Lower lobe of right lung (tissue), 2 donors: ENCODE measurements around the gene NPB. TPM values are rescaled to one million over a fixed set of nuclear protein-coding genes. Genes with fewer than 3 reads are reported as not detected.

Experiments
- ATAC-seq, 2 donors: fragments of 200-7000 bp; cut with Tn5 transposase; one replicate each; pipeline ENCODE4 v1.9.1; 2020 to 2022; ENCODE audit warnings: mild to moderate bottlenecking in 2 of 2, moderate library complexity in 2 of 2
- DNase-seq: peaks from one replicate; pipeline ENCODE4 v3.0.0-alpha.2; 2020
- H3K27ac ChIP-seq: fragments of 200-600 bp; one replicate; pipeline ENCODE4 v1.8.0; 2022
- H3K27me3 ChIP-seq: fragments of 200-600 bp; one replicate; pipeline ENCODE4 v1.8.0; 2022; ENCODE audit warnings: low read depth
- H3K36me3 ChIP-seq: fragments of 200-600 bp; one replicate; pipeline ENCODE4 v1.8.0; 2022; ENCODE audit warnings: mild to moderate bottlenecking
- H3K4me1 ChIP-seq: fragments of 200-600 bp; one replicate; pipeline ENCODE4 v1.8.0; 2022
- H3K4me3 ChIP-seq: fragments of 200-600 bp; one replicate; pipeline ENCODE4 v1.8.0; 2022; ENCODE audit warnings: mild to moderate bottlenecking
- H3K9me3 ChIP-seq: fragments of 200-600 bp; one replicate; pipeline ENCODE4 v1.8.0; 2022
- CTCF ChIP-seq: fragments of 200-600 bp; IDR thresholded peaks from one replicate; pipeline ENCODE4 v1.8.0; 2022; ENCODE audit warnings: antibody characterized with exemption, mild to moderate bottlenecking
- intact Hi-C: fragments of 100-400 bp; cut with DNase I; formaldehyde crosslinking; loops from one replicate; pipeline ENCODE4 v1.11.0; 2022
- total RNA-seq: library from RNA; stranded (reverse); fragmentation: NEBNext Ultra II Directional; extraction: Animal tissue kit (Norgen Biotek cat#: 25700); gene quantifications from one replicate; pipeline ENCODE4 v1.2.1, GENCODE V29; 2021
- donor health status: DM: no; HTN: yes; CAD: no; lungs with severe emphysema.

NPB gene
- total RNA-seq, 1 donor from 2014 or later = 0.71 TPM

- DNase-seq (no peak), ATAC-seq (no peak)
- no peak for TF ChIP-seq CTCF
- Histone ChIP-seq H3K4me1 (peaks cover 21% of the 10 kb centered on the region), H3K27me3 (peaks cover 2% of the 10 kb centered on the region), H3K36me3 (peaks cover 40% of the 10 kb centered on the region), H3K9me3 (no peaks in the 10 kb centered on the region), H3K4me3 (no peak overlapping the region), H3K27ac (no peak overlapping the region)
- intact Hi-C loops = no loop called here
Measured at GRCh38 chr17:81906476-81907218, 4.6 kb downstream of the NPB start.

GRCh38 chr17:81907219-81908145 is 5.4 kb downstream of the NPB start:
- Histone ChIP-seq H3K36me3 (peaks cover 47% of the 10 kb centered on the region), H3K4me3 (no peak overlapping the region), H3K9me3 (no peaks in the 10 kb centered on the region), H3K4me1 (peaks cover 20% of the 10 kb centered on the region), H3K27me3 (no peaks in the 10 kb centered on the region), H3K27ac (no peak overlapping the region)
- no peak for ATAC-seq
- no peak for DNase-seq
- TF ChIP-seq CTCF = no peak
- intact Hi-C loops = no loop called here

- DNase-seq (no peak), ATAC-seq (no peak)
- Histone ChIP-seq H3K4me3 (no peak overlapping the region), H3K4me1 (peaks cover 15% of the 10 kb centered on the region), H3K27ac (no peak overlapping the region), H3K27me3 (no peaks in the 10 kb centered on the region), H3K36me3 (peaks cover 60% of the 10 kb centered on the region), H3K9me3 (no peaks in the 10 kb centered on the region)
- intact Hi-C loops = no loop called here
- no peak for TF ChIP-seq CTCF
Measured at GRCh38 chr17:81908793-81909192, 6.8 kb downstream of the NPB start.

DNA sequence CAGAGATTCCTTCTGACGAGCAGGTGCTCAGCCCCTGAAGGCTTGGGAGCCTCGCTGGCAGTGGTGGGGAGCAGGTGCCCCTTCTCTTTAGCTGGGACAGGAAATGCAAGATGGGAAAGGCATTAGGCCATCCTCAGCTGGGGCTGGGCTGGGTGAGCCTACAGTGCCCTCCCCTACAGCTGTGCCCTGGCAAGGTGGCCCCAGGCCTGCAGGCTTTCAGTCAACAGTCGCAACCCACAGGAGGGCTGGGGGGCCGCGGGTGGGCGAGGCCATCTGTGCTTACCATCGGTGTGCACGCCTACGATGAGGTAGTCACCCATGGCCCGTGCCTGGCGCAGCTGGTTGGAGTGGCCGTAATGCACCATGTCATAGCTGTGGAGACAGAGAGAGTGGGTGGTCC is 7.2 kb downstream of the NPB start:
- H3K27ac ChIP-seq = no peak overlapping the region
- TF ChIP-seq CTCF = no peak
- no peak overlapping the region for H3K4me3 ChIP-seq
- H3K9me3 ChIP-seq = no peaks in the 10 kb centered on the region
- H3K27me3 ChIP-seq = no peaks in the 10 kb centered on the region
- H3K36me3 ChIP-seq = peaks cover 65% of the 10 kb centered on the region
- intact Hi-C loops = no loop called here
- ATAC-seq = no peak
- H3K4me1 ChIP-seq = peaks cover 15% of the 10 kb centered on the region
- DNase-seq = no peak

- DNase-seq (no peak), ATAC-seq (no peak)
- Histone ChIP-seq H3K4me1 (peaks cover 15% of the 10 kb centered on the region), H3K27me3 (no peaks in the 10 kb centered on the region), H3K9me3 (no peaks in the 10 kb centered on the region), H3K27ac (peak overlapping the region; percentile 68), H3K36me3 (peaks cover 66% of the 10 kb centered on the region), H3K4me3 (peak overlapping the region; percentile 81)
- intact Hi-C loops = no loop called here
- no peak for TF ChIP-seq CTCF
Measured at GRCh38 chr17:81909966-81910839, 8.2 kb downstream of the NPB start.
